SU-DHL-6 (cell line): ENCODE results near the gene INHBA.

Experiments used
- H2AFZ ChIP-seq: fragments of 200-600 bp; sonication (generic); 2 replicates; pipeline ENCODE4 v1.6.1; 2014; ENCODE audit warnings: low read depth, mild to moderate bottlenecking, moderate library complexity, mixed read lengths, antibody characterized with exemption, low read length; ENCODE audit not compliant: severe bottlenecking
- H3F3A ChIP-seq: fragments of 200-600 bp; shearing (Covaris generic); 2 replicates; pipeline ENCODE4 v1.6.0; 2016; ENCODE audit warnings: antibody characterized with exemption, mild to moderate bottlenecking; ENCODE audit not compliant: insufficient read depth
- H3K27ac ChIP-seq: fragments of 200-600 bp; sonication (generic); 2 replicates; pipeline ENCODE4 v1.5.1; 2016; ENCODE audit warnings: low read depth, mild to moderate bottlenecking, low read length, moderate library complexity, mixed read lengths
- H3K27me3 ChIP-seq: fragments of 200-600 bp; sonication (generic), shearing (Covaris generic); 2 replicates; pipeline ENCODE4 v1.6.0; 2014; ENCODE audit warnings: mild to moderate bottlenecking, low read length
- H3K36me3 ChIP-seq: fragments of 200-600 bp; sonication (generic); 2 replicates; pipeline ENCODE4 v1.6.1; 2014; ENCODE audit warnings: mild to moderate bottlenecking, low read length, mixed read lengths
- H3K4me2 ChIP-seq: fragments of 300-600, 200-600 bp; shearing (Covaris generic), sonication (generic); 2 replicates; pipeline ENCODE4 v1.6.0; 2014; ENCODE audit warnings: low read length, low read depth, mild to moderate bottlenecking; ENCODE audit not compliant: poor library complexity, severe bottlenecking
- H3K4me3 ChIP-seq: fragments of 200-600 bp; sonication (generic); 2 replicates; pipeline ENCODE4 v1.5.1; 2014; ENCODE audit warnings: antibody characterized with exemption, low read length, mild to moderate bottlenecking, mixed read lengths; ENCODE audit not compliant: insufficient read depth, poor library complexity, severe bottlenecking
- H3K79me2 ChIP-seq: fragments of 200-600 bp; sonication (generic); 2 replicates; pipeline ENCODE4 v1.6.1; 2014; ENCODE audit warnings: mild to moderate bottlenecking, low read length, moderate library complexity; ENCODE audit not compliant: insufficient read depth
- H3K9ac ChIP-seq: fragments of 200-600 bp; sonication (generic); 2 replicates; pipeline ENCODE4 v1.7.0; 2014; ENCODE audit warnings: mild to moderate bottlenecking, low read length
- H3K9me2 ChIP-seq: fragments of 200-600 bp; sonication (generic); replicated peaks from 2 replicates; pipeline ENCODE4 v1.6.1; 2014; ENCODE audit warnings: low read length; ENCODE audit not compliant: insufficient read depth
- H3K9me3 ChIP-seq: fragments of 200-600 bp; sonication (generic); 2 replicates; pipeline ENCODE4 v1.6.1; 2014; ENCODE audit warnings: low read length, mixed read lengths; ENCODE audit not compliant: insufficient read depth
- H4K20me1 ChIP-seq: fragments of 200-600 bp; sonication (generic); 2 replicates; pipeline ENCODE4 v1.6.1; 2014; ENCODE audit warnings: low read depth, mild to moderate bottlenecking, antibody characterized with exemption, low read length, moderate library complexity, mixed read lengths
- CTCF ChIP-seq: fragments of 200-600 bp; sonication (generic); IDR thresholded peaks from one replicate; pipeline ENCODE4 v1.5.1; 2017; ENCODE audit warnings: antibody characterized with exemption, mild to moderate bottlenecking, low read length, moderate library complexity; ENCODE audit not compliant: insufficient read depth, poor library complexity, severe bottlenecking
- EZH2phosphoT487 ChIP-seq: fragments of 200-600 bp; sonication (generic), shearing (Covaris generic); conservative IDR thresholded peaks from 2 replicates; pipeline ENCODE4 v1.6.1; 2018; ENCODE audit warnings: mild to moderate bottlenecking, antibody characterized with exemption, low read length, moderate library complexity, mixed read lengths

INHBA gene

GRCh38 chr7:41747961-41748360, 45.1 kb upstream of the INHBA start:
- Histone ChIP-seq H3F3A (no peaks in the 10 kb centered on the region), H2AFZ (no peak overlapping the region), H3K36me3 (no peaks in the 10 kb centered on the region), H3K27ac (no peak overlapping the region), H3K9ac (no peak overlapping the region), H3K27me3 (no peaks in the 10 kb centered on the region), H3K4me2 (no peak overlapping the region), H4K20me1 (no peaks in the 10 kb centered on the region), H3K9me3 (0 out of 2 replicates have a peak, but pooled peaks cover 4% of the 10 kb centered on the region), H3K4me3 (no peak overlapping the region), H3K9me2 (no peaks in the 10 kb centered on the region), H3K79me2 (no peaks in the 10 kb centered on the region)
- no peak for TF ChIP-seq EZH2phosphoT487
- TF ChIP-seq CTCF = no peak

GRCh38 chr7:41745451-41745850, 42.6 kb upstream of the INHBA start:
- no peak overlapping the region for H3K27ac ChIP-seq

GRCh38 chr7:41744161-41744560, 41.3 kb upstream of the INHBA start:
- Histone ChIP-seq H3F3A (no peaks in the 10 kb centered on the region), H3K27me3 (no peaks in the 10 kb centered on the region), H3K4me3 (no peak overlapping the region), H3K36me3 (no peaks in the 10 kb centered on the region), H3K27ac (no peak overlapping the region), H3K9me2 (no peaks in the 10 kb centered on the region), H3K79me2 (no peaks in the 10 kb centered on the region), H3K9ac (no peak overlapping the region), H3K9me3 (peaks cover 12% of the 10 kb centered on the region; the same call in 1 of the 2 replicates), H4K20me1 (no peaks in the 10 kb centered on the region), H2AFZ (no peak overlapping the region), H3K4me2 (no peak overlapping the region)
- no peak for TF ChIP-seq EZH2phosphoT487
- no peak for TF ChIP-seq CTCF

More at GRCh38 chr7:41745451-41745850, 42.6 kb upstream of the INHBA start:
- H4K20me1 ChIP-seq = no peaks in the 10 kb centered on the region
- no peak overlapping the region for H2AFZ ChIP-seq
- H3K9ac ChIP-seq = no peak overlapping the region
- TF ChIP-seq EZH2phosphoT487 = no peak
- TF ChIP-seq CTCF = no peak
- peaks cover 9% of the 10 kb centered on the region; the same call in 1 of the 2 replicates for H3K9me3 ChIP-seq
- H3F3A ChIP-seq = no peaks in the 10 kb centered on the region
- no peak overlapping the region for H3K4me3 ChIP-seq
- H3K79me2 ChIP-seq = no peaks in the 10 kb centered on the region
- no peaks in the 10 kb centered on the region for H3K27me3 ChIP-seq
- no peaks in the 10 kb centered on the region for H3K9me2 ChIP-seq
- H3K36me3 ChIP-seq = no peaks in the 10 kb centered on the region
- H3K4me2 ChIP-seq = no peak overlapping the region
